HEK293 (cell line): ENCODE measurements around the gene TSPAN3.
A peak's percentile ranks its signal among the peaks of the same experiment; 100 is the strongest.

Experiments used
- BCL11A ChIP-seq: fragments of 450-650 bp; formaldehyde crosslinking; IDR thresholded peaks from 2 replicates; pipeline ENCODE4 v1.5.1; 2016; ENCODE audit warnings: low read depth, missing biosample characterization, missing genetic modification characterization
- BCL6B ChIP-seq: fragments of 450-650 bp; formaldehyde crosslinking; IDR thresholded peaks from 2 replicates; pipeline ENCODE4 v1.5.1; 2017; ENCODE audit warnings: missing biosample characterization, missing genetic modification characterization
- EGR2 ChIP-seq: fragments of 450-650 bp; formaldehyde crosslinking; IDR thresholded peaks from 2 replicates; pipeline ENCODE4 v1.5.1; 2016; ENCODE audit warnings: low read depth, missing biosample characterization, missing genetic modification characterization
- GLIS1 ChIP-seq: fragments of 450-650 bp; formaldehyde crosslinking; IDR thresholded peaks from 2 replicates; pipeline ENCODE4 v1.5.1; 2016; ENCODE audit warnings: missing biosample characterization, missing genetic modification characterization
- HOXA7 ChIP-seq: sonication (generic); formaldehyde crosslinking; IDR thresholded peaks from 2 replicates; pipeline ENCODE4 v1.8.1; 2022; ENCODE audit warnings: missing genetic modification reagents, borderline replicate concordance
- KLF17 ChIP-seq: fragments of 450-650 bp; formaldehyde crosslinking; IDR thresholded peaks from 2 replicates; pipeline ENCODE4 v1.5.1; 2016; ENCODE audit warnings: missing biosample characterization, missing genetic modification characterization
- KLF8 ChIP-seq: fragments of 450-650 bp; formaldehyde crosslinking; IDR thresholded peaks from 2 replicates; pipeline ENCODE4 v1.5.1; 2016; ENCODE audit warnings: missing biosample characterization, missing genetic modification characterization
- MEIS1 ChIP-seq: sonication (generic); formaldehyde crosslinking; IDR thresholded peaks from 2 replicates; pipeline ENCODE4 v1.8.1; 2022; ENCODE audit warnings: missing genetic modification reagents, mild to moderate bottlenecking, borderline replicate concordance
- REPIN1 ChIP-seq: fragments of 450-650 bp; formaldehyde crosslinking; IDR thresholded peaks from 2 replicates; pipeline ENCODE4 v1.5.1; 2017; ENCODE audit warnings: missing biosample characterization, missing genetic modification characterization, low read depth
- TRIM28 ChIP-seq: IDR thresholded peaks from 2 replicates; pipeline ENCODE4 v1.6.1; 2011; ENCODE audit warnings: low read length, control low read depth, borderline replicate concordance
- ZBTB20 ChIP-seq: fragments of 450-650 bp; formaldehyde crosslinking; IDR thresholded peaks from 2 replicates; pipeline ENCODE4 v1.5.1; 2016; ENCODE audit warnings: missing biosample characterization, missing genetic modification characterization
- ZBTB44 ChIP-seq: fragments of 450-650 bp; IDR thresholded peaks from 2 replicates; pipeline ENCODE4 v1.5.1; 2018; ENCODE audit warnings: missing biosample characterization, mild to moderate bottlenecking, missing genetic modification characterization
- ZBTB48 ChIP-seq: fragments of 450-650 bp; formaldehyde crosslinking; IDR thresholded peaks from 2 replicates; pipeline ENCODE4 v1.5.1; 2016; ENCODE audit warnings: missing biosample characterization, missing genetic modification characterization
- ZNF157 ChIP-seq: fragments of 450-650 bp; formaldehyde crosslinking; IDR thresholded peaks from 2 replicates; pipeline ENCODE4 v1.5.1; 2016; ENCODE audit warnings: missing biosample characterization, missing genetic modification characterization
- ZNF175 ChIP-seq: fragments of 450-650 bp; formaldehyde crosslinking; IDR thresholded peaks from 2 replicates; pipeline ENCODE4 v1.5.1; 2016; ENCODE audit warnings: missing biosample characterization, missing genetic modification characterization
- ZNF18 ChIP-seq: fragments of 450-650 bp; formaldehyde crosslinking; IDR thresholded peaks from 2 replicates; pipeline ENCODE4 v1.5.1; 2016; ENCODE audit warnings: missing biosample characterization, missing genetic modification characterization
- ZNF184 ChIP-seq: fragments of 450-650 bp; IDR thresholded peaks from 2 replicates; pipeline ENCODE4 v1.5.1; 2018; ENCODE audit warnings: missing biosample characterization, mild to moderate bottlenecking, missing genetic modification characterization
- ZNF202 ChIP-seq: fragments of 450-650 bp; formaldehyde crosslinking; IDR thresholded peaks from 2 replicates; pipeline ENCODE4 v1.5.1; 2016; ENCODE audit warnings: missing biosample characterization, missing genetic modification characterization, borderline replicate concordance
- ZNF266 ChIP-seq: fragments of 450-650 bp; formaldehyde crosslinking; IDR thresholded peaks from 2 replicates; pipeline ENCODE4 v1.5.1; 2016; ENCODE audit warnings: missing biosample characterization, missing genetic modification characterization, low read depth
- ZNF292 ChIP-seq: fragments of 450-650 bp; formaldehyde crosslinking; IDR thresholded peaks from 2 replicates; pipeline ENCODE4 v1.5.1; 2016; ENCODE audit warnings: low read depth, missing biosample characterization, missing genetic modification characterization, borderline replicate concordance
- ZNF37A ChIP-seq: fragments of 450-650 bp; IDR thresholded peaks from 2 replicates; pipeline ENCODE4 v1.5.1; 2018; ENCODE audit warnings: missing biosample characterization, missing genetic modification characterization
- ZNF404 ChIP-seq: fragments of 450-650 bp; formaldehyde crosslinking; IDR thresholded peaks from 2 replicates; pipeline ENCODE4 v1.5.1; 2017; ENCODE audit warnings: missing biosample characterization, missing genetic modification characterization
- ZNF473 ChIP-seq: fragments of 450-650 bp; formaldehyde crosslinking; IDR thresholded peaks from 2 replicates; pipeline ENCODE4 v1.5.1; 2017; ENCODE audit warnings: missing biosample characterization, missing genetic modification characterization
- ZNF501 ChIP-seq: fragments of 450-650 bp; formaldehyde crosslinking; IDR thresholded peaks from 2 replicates; pipeline ENCODE4 v1.5.1; 2016; ENCODE audit warnings: missing biosample characterization, missing genetic modification characterization
- ZNF514 ChIP-seq: fragments of 450-650 bp; formaldehyde crosslinking; IDR thresholded peaks from 2 replicates; pipeline ENCODE4 v1.5.1; 2016; ENCODE audit warnings: missing biosample characterization, missing genetic modification characterization
- ZNF521 ChIP-seq: fragments of 450-650 bp; formaldehyde crosslinking; IDR thresholded peaks from 2 replicates; pipeline ENCODE4 v1.5.1; 2017; ENCODE audit warnings: missing biosample characterization, mild to moderate bottlenecking, missing genetic modification characterization
- ZNF558 ChIP-seq: fragments of 450-650 bp; formaldehyde crosslinking; IDR thresholded peaks from 2 replicates; pipeline ENCODE4 v1.5.1; 2016; ENCODE audit warnings: missing biosample characterization, missing genetic modification characterization
- ZNF610 ChIP-seq: fragments of 450-650 bp; formaldehyde crosslinking; IDR thresholded peaks from 2 replicates; pipeline ENCODE4 v1.5.1; 2016; ENCODE audit warnings: missing biosample characterization, missing genetic modification characterization, borderline replicate concordance
- ZNF624 ChIP-seq: fragments of 450-650 bp; formaldehyde crosslinking; IDR thresholded peaks from 2 replicates; pipeline ENCODE4 v1.5.1; 2017; ENCODE audit warnings: missing biosample characterization, missing genetic modification characterization
- ZNF626 ChIP-seq: fragments of 450-650 bp; sonication (Bioruptor Pico); formaldehyde crosslinking; IDR thresholded peaks from 2 replicates; pipeline ENCODE4 v1.5.1; 2018; ENCODE audit warnings: missing biosample characterization, missing genetic modification characterization, inconsistent platforms
- ZNF629 ChIP-seq: fragments of 450-650 bp; formaldehyde crosslinking; IDR thresholded peaks from 2 replicates; pipeline ENCODE4 v1.5.1; 2017; ENCODE audit warnings: missing biosample characterization, missing genetic modification characterization
- ZNF707 ChIP-seq: fragments of 450-650 bp; formaldehyde crosslinking; IDR thresholded peaks from 2 replicates; pipeline ENCODE4 v1.5.1; 2016; ENCODE audit warnings: missing biosample characterization, missing genetic modification characterization
- ZSCAN16 ChIP-seq: fragments of 450-650 bp; formaldehyde crosslinking; IDR thresholded peaks from 2 replicates; pipeline ENCODE4 v1.5.1; 2016; ENCODE audit warnings: missing biosample characterization, missing genetic modification characterization
- ZSCAN18 ChIP-seq: fragments of 450-650 bp; formaldehyde crosslinking; IDR thresholded peaks from 2 replicates; pipeline ENCODE4 v1.5.1; 2016; ENCODE audit warnings: missing biosample characterization, missing genetic modification characterization

The TSPAN3 gene

GRCh38 chr15:77066971-77067690 is 3.8 kb downstream of the TSPAN3 start (continued):
- TF ChIP-seq ZBTB48 (tag by site-specific recombination) (no peak), ZNF473 (no peak), ZNF292 (tag by site-specific recombination) (no peak), ZNF624 (no peak), ZNF610 (tag by site-specific recombination) (peak; percentile 42; the same call in 1 of the 2 replicates), BCL11A (tag by site-specific recombination) (peak; percentile 98), ZNF707 (tag by site-specific recombination) (no peak), ZNF184 (tag by site-specific recombination) (0 out of 2 replicates have a peak, but pooled peaks have one; percentile 33), ZNF521 (tag by site-specific recombination) (no peak), HOXA7 (no peak), ZSCAN16 (no peak), ZBTB44 (tag by site-specific recombination) (peak; percentile 95), ZNF629 (tag by site-specific recombination) (peak; percentile 85), ZSCAN18 (tag by site-specific recombination) (no peak), REPIN1 (tag by site-specific recombination) (no peak), ZNF404 (no peak), ZBTB20 (tag by site-specific recombination) (no peak), EGR2 (tag by site-specific recombination) (no peak), ZNF266 (tag by site-specific recombination) (no peak), ZNF626 (tag by site-specific recombination) (0 out of 2 replicates have a peak, but pooled peaks have one; percentile 60), ZNF202 (tag by site-specific recombination) (no peak), MEIS1 (CRISPR knock-in tag) (0 out of 2 replicates have a peak, but pooled peaks have one; percentile 50), TRIM28 (no peak; the same call in 1 of the 2 replicates), GLIS1 (tag by site-specific recombination) (peak; percentile 62), ZNF501 (0 out of 2 replicates have a peak, but pooled peaks have one; percentile 41), KLF8 (tag by site-specific recombination) (peak; percentile 90), BCL6B (tag by site-specific recombination) (peak; percentile 72; the same call in 1 of the 2 replicates), ZNF18 (tag by site-specific recombination) (peak; percentile 83), ZNF157 (no peak), ZNF558 (tag by site-specific recombination) (no peak), KLF17 (tag by site-specific recombination) (0 out of 2 replicates have a peak, but pooled peaks have one; percentile 24), ZNF175 (tag by site-specific recombination) (no peak), ZNF514 (tag by site-specific recombination) (no peak), ZNF37A (tag by site-specific recombination) (no peak)
